Measurements from ENCODE around the gene DCUN1D1. TPM values are rescaled to one million over a fixed set of nuclear protein-coding genes. Genes with fewer than 3 reads are reported as not detected.

Gene DCUN1D1
- total RNA-seq, 1 donor from 2014 or later: 31.2 TPM

DNA sequence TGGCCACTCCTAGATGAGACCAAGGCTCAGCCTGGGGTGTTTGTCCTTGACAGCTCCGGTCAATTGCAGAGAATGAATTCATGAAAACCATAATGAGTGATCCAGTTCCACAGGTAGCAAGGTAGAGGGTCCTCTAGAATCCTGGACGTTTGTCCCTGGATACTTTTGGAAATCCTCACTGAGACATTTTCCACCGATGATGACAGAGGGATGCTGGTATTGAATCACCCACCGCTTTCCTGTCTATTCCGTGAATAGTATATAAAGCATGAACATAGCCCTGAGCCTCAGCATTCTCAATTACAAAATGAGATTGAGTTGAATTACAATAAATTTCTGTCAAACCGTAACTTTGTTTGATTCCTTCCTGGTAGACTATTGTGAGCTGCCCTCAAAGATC, 5.7 kb upstream of the DCUN1D1 start:
- H3K27me3 Mint-ChIP-seq (ENCODE audit: unreplicated experiment): peaks cover 2% of the 10 kb centered on the region
- H3K27ac Mint-ChIP-seq (ENCODE audit: unreplicated experiment): no peak overlapping the region
- peaks cover 2% of the 10 kb centered on the region for H3K9me3 Mint-ChIP-seq (ENCODE audit: unreplicated experiment)
- H3K36me3 Mint-ChIP-seq (ENCODE audit: unreplicated experiment): no peaks in the 10 kb centered on the region
- DNase-seq: no peak
- no peak overlapping the region for H3K4me3 Mint-ChIP-seq (ENCODE audit: unreplicated experiment)
- TF ChIP-seq, protein P1, sequence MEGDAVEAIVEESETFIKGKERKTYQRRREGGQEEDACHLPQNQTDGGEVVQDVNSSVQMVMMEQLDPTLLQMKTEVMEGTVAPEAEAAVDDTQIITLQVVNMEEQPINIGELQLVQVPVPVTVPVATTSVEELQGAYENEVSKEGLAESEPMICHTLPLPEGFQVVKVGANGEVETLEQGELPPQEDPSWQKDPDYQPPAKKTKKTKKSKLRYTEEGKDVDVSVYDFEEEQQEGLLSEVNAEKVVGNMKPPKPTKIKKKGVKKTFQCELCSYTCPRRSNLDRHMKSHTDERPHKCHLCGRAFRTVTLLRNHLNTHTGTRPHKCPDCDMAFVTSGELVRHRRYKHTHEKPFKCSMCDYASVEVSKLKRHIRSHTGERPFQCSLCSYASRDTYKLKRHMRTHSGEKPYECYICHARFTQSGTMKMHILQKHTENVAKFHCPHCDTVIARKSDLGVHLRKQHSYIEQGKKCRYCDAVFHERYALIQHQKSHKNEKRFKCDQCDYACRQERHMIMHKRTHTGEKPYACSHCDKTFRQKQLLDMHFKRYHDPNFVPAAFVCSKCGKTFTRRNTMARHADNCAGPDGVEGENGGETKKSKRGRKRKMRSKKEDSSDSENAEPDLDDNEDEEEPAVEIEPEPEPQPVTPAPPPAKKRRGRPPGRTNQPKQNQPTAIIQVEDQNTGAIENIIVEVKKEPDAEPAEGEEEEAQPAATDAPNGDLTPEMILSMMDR (IDR thresholded peaks at IDR 0.05; ENCODE audit: partially characterized antibody, unreplicated experiment): no peak
- H3K4me1 Mint-ChIP-seq (ENCODE audit: low read depth, unreplicated experiment): no peaks in the 10 kb centered on the region

GRCh38 chr3:182983876-182984275, 3.5 kb upstream of the DCUN1D1 start:
- no peak for DNase-seq
- no peak overlapping the region for H3K4me3 Mint-ChIP-seq (ENCODE audit: unreplicated experiment)
- H3K4me1 Mint-ChIP-seq (ENCODE audit: low read depth, unreplicated experiment): peaks cover 7% of the 10 kb centered on the region
- peaks cover 2% of the 10 kb centered on the region for H3K9me3 Mint-ChIP-seq (ENCODE audit: unreplicated experiment)
- H3K27me3 Mint-ChIP-seq (ENCODE audit: unreplicated experiment): peaks cover 2% of the 10 kb centered on the region
- no peaks in the 10 kb centered on the region for H3K36me3 Mint-ChIP-seq (ENCODE audit: unreplicated experiment)
- TF ChIP-seq, protein P1 (IDR thresholded peaks at IDR 0.05; ENCODE audit: partially characterized antibody, unreplicated experiment): no peak
- no peak overlapping the region for H3K27ac Mint-ChIP-seq (ENCODE audit: unreplicated experiment)

- no peaks in the 10 kb centered on the region for H3K27me3 Mint-ChIP-seq (ENCODE audit: unreplicated experiment)
- H3K4me3 Mint-ChIP-seq (ENCODE audit: unreplicated experiment): peak overlapping the region; percentile 82
- no peak overlapping the region for H3K27ac Mint-ChIP-seq (ENCODE audit: unreplicated experiment)
- H3K36me3 Mint-ChIP-seq (ENCODE audit: unreplicated experiment): no peaks in the 10 kb centered on the region
- H3K4me1 Mint-ChIP-seq (ENCODE audit: low read depth, unreplicated experiment): peaks cover 12% of the 10 kb centered on the region
- TF ChIP-seq, protein P1 (IDR thresholded peaks at IDR 0.05; ENCODE audit: partially characterized antibody, unreplicated experiment): no peak
- H3K9me3 Mint-ChIP-seq (ENCODE audit: unreplicated experiment): no peaks in the 10 kb centered on the region
- DNase-seq: no peak
Observed at GRCh38 chr3:182981038-182981380, 671 bp upstream of the DCUN1D1 start.

GRCh38 chr3:182979674-182980191, 605 bp downstream of the DCUN1D1 start:
- TF ChIP-seq, protein P1 (IDR thresholded peaks at IDR 0.05; ENCODE audit: partially characterized antibody, unreplicated experiment): no peak
- DNase-seq: peak; percentile 52
- H3K4me3 Mint-ChIP-seq (ENCODE audit: unreplicated experiment): peak overlapping the region; percentile 98
- H3K4me1 Mint-ChIP-seq (ENCODE audit: low read depth, unreplicated experiment): peaks cover 12% of the 10 kb centered on the region
- no peaks in the 10 kb centered on the region for H3K36me3 Mint-ChIP-seq (ENCODE audit: unreplicated experiment)
- H3K27ac Mint-ChIP-seq (ENCODE audit: unreplicated experiment): peak overlapping the region; percentile 69
- no peaks in the 10 kb centered on the region for H3K9me3 Mint-ChIP-seq (ENCODE audit: unreplicated experiment)
- H3K27me3 Mint-ChIP-seq (ENCODE audit: unreplicated experiment): no peaks in the 10 kb centered on the region

DNA sequence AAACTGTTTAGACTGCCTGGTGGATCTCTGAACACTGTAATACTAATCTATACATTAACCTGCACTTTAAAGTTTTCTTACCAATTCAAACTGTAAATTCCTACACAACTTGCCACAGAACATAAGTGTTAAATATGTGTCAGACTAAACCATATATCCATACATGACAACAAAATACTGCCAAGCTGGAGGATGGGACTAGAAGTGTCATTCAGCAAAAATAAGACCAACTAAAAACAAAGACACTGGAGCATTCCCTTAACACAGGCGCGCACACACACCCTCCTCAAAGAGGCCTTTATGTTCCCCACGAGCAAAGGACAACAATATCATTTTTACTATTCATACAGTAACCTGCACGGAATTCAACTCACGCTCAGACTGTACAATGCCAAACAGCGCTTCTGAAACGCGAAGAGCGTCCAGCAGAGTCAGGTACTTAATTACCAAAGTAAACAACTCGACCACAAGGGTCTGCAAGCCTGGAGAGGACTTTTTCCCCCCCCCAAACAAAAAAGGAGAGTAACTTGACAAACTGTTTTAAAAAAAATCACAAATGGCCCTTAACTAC, 1.1 kb downstream of the DCUN1D1 start:
- peaks cover 12% of the 10 kb centered on the region for H3K4me1 Mint-ChIP-seq (ENCODE audit: low read depth, unreplicated experiment)
- H3K36me3 Mint-ChIP-seq (ENCODE audit: unreplicated experiment): no peaks in the 10 kb centered on the region
- TF ChIP-seq, protein P1 (IDR thresholded peaks at IDR 0.05; ENCODE audit: partially characterized antibody, unreplicated experiment): no peak
- H3K9me3 Mint-ChIP-seq (ENCODE audit: unreplicated experiment): no peaks in the 10 kb centered on the region
- H3K4me3 Mint-ChIP-seq (ENCODE audit: unreplicated experiment): peak overlapping the region; percentile 98
- peak overlapping the region; percentile 69 for H3K27ac Mint-ChIP-seq (ENCODE audit: unreplicated experiment)
- no peak for DNase-seq
- H3K27me3 Mint-ChIP-seq (ENCODE audit: unreplicated experiment): no peaks in the 10 kb centered on the region

All from glutamatergic neuron (in vitro differentiated cells).